Sigmoid colon (tissue), 7 donors: ENCODE results near the gene ADGRE2. TPM values are rescaled to one million over a fixed set of nuclear protein-coding genes. Genes with fewer than 3 reads are reported as not detected.

ENCODE experiments used
- DNase-seq: peaks from one replicate; pipeline ENCODE4 v3.0.0-alpha.2; 2019
- H3K27ac ChIP-seq, 4 donors: fragments of 200-600 bp; sonication (generic); one replicate each; pipeline ENCODE4 v1.5.1; 2016 to 2019; ENCODE audit warnings: mild to moderate bottlenecking in 1 of 4
- H3K27me3 ChIP-seq, 3 donors: fragments of 200-600 bp; sonication (generic); one replicate each; pipeline ENCODE4 v1.5.1; 2019; ENCODE audit warnings: mild to moderate bottlenecking in 1 of 3
- H3K36me3 ChIP-seq, 4 donors: fragments of 200-600 bp; sonication (generic); one replicate each; pipeline ENCODE4 v1.5.1; 2016 to 2019
- H3K4me1 ChIP-seq, 4 donors: fragments of 200-600 bp; sonication (generic); one replicate each; pipeline ENCODE4 v1.5.1; 2017 to 2019
- H3K4me3 ChIP-seq, 4 donors: fragments of 200-600 bp; sonication (generic); one replicate each; pipeline ENCODE4 v1.5.1; 2017 to 2019; ENCODE audit warnings: mild to moderate bottlenecking in 2 of 4, moderate library complexity in 1 of 4
- H3K9me3 ChIP-seq, 4 donors: fragments of 200-600 bp in 3 of 4; sonication (generic) in 3 of 4; one replicate each; pipeline versions ENCODE4 v1.5.1 to v1.6.1; 2013 to 2019
- CTCF ChIP-seq, 4 experiments: fragments of 450-650 bp in 3 of 4; fragments of 200-600 bp in 1 of 4; IDR thresholded peaks; one replicate each; pipeline ENCODE4 v1.5.1; 2016 to 2019; ENCODE audit warnings: antibody characterized with exemption in 4 of 4, mild to moderate bottlenecking in 3 of 4, moderate library complexity in 2 of 4
- EP300 ChIP-seq, 4 donors: sonication (generic); formaldehyde crosslinking; IDR thresholded peaks; one replicate each; pipeline ENCODE4 v1.6.1; 2017; ENCODE audit warnings: antibody characterized with exemption in 4 of 4
- POLR2A ChIP-seq, 2 donors: fragments of 450-650 bp; IDR thresholded peaks; one replicate each; pipeline ENCODE4 v1.6.1; 2016; ENCODE audit warnings: antibody characterized with exemption in 2 of 2, mild to moderate bottlenecking in 2 of 2, moderate library complexity in 2 of 2
- POLR2AphosphoS5 ChIP-seq, 4 donors: sonication (generic); formaldehyde crosslinking; IDR thresholded peaks; one replicate each; pipeline ENCODE4 v1.6.1; 2017; ENCODE audit warnings: antibody characterized with exemption in 4 of 4
- WGBS, 2 donors: extraction: QIAGEN DNeasy Blood & Tissue Kit; methylation state at CpG; one replicate each; pipeline ENCODE4 v1.1.7; 2013; 5-methylcytosine and 5-hydroxymethylcytosine counted together
- intact Hi-C: fragments of 100-400 bp; cut with DNase I; formaldehyde crosslinking; loops from one replicate; pipeline ENCODE4 v1.15.1; 2023
- polyA plus RNA-seq, 3 donors: library from polyadenylated mRNA; stranded (reverse); fragments of 200-250 nt; gene quantifications; one replicate each; pipeline ENCODE4 v1.2.3, GENCODE V29; 2013
- total RNA-seq, 4 donors: library from RNA; depleted of rRNA; stranded (reverse); fragments of >200 nt; gene quantifications; one replicate each; pipeline ENCODE4 v1.1.0, GENCODE V29; 2016
- donor health status: healthy with polysubstance abuse.
- donor health status: Bipolar disorder and iron deficiency.
- donor health status: healthy.

ADGRE2 gene
- total and polyA plus RNA-seq, 7 donors: 0.49 to 3.6 (median 1.8) TPM

DNA sequence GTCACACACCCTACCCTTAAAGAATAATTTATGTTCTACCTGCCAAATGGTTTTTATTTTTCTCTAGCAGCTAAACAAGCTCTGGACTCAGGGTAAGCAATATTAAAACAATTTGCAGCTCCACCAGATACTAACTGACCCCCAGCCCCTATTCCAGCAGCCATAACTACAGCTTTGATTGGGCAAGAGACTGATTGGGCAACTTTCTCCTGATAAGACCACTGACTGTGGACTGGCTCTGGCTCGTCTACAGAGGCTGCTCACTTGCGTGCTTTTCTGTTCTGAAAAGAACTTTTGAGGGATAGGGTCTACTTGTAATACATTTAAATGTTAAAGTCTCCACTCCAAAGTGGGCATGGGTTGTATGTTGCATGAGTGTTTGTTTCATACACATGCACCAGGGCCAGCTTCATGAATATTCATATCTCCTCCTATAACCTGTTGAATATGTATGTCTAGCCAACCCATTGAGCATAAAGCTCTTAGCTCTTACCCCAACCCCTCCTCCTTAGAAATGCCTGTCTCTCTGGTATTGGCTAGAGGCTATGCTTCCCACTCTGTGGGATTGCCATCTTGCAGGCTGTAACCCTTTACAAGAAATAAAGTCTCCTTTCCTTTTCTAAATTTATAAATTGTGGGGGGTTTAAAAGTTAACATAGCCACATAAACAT is 36.8 kb upstream of the ADGRE2 start:
- TF ChIP-seq POLR2AphosphoS5 (IDR thresholded peaks at IDR 0.05): no peak
- TF ChIP-seq POLR2A (IDR thresholded peaks at IDR 0.05): no peak
- no peak for TF ChIP-seq CTCF (IDR thresholded peaks at IDR 0.05)
- TF ChIP-seq EP300 (IDR thresholded peaks at IDR 0.05): no peak
- H3K27ac ChIP-seq: no peak overlapping the region
- WGBS, 2 donors: 64 to 81% methylated on average over 2 of the region's 2 CpGs
- intact Hi-C loops: no loop called here
- no peaks in the 10 kb centered on the region for H3K27me3 ChIP-seq
- H3K36me3 ChIP-seq: no peaks in the 10 kb centered on the region
- no peak overlapping the region for H3K4me3 ChIP-seq
- no peaks in the 10 kb centered on the region for H3K4me1 ChIP-seq
- DNase-seq: no peak
- no peaks in the 10 kb centered on the region for H3K9me3 ChIP-seq

GRCh38 chr19:14809272-14810057 is 31.1 kb upstream of the ADGRE2 start:
- TF ChIP-seq CTCF (IDR thresholded peaks at IDR 0.05) (no peak), POLR2AphosphoS5 (IDR thresholded peaks at IDR 0.05) (no peak), EP300 (IDR thresholded peaks at IDR 0.05) (no peak), POLR2A (IDR thresholded peaks at IDR 0.05) (no peak)
- intact Hi-C loops: no loop called here
- WGBS, 2 donors: 53 to 67% methylated on average over 9 of the region's 9 CpGs
- no peak for DNase-seq
- no peaks in the 10 kb centered on the region for H3K4me1 ChIP-seq
- no peak overlapping the region for H3K27ac ChIP-seq
- no peaks in the 10 kb centered on the region for H3K9me3 ChIP-seq
- no peaks in the 10 kb centered on the region for H3K36me3 ChIP-seq
- H3K27me3 ChIP-seq: no peaks in the 10 kb centered on the region
- H3K4me3 ChIP-seq: no peak overlapping the region

GRCh38 chr19:14804765-14805164 is 26.4 kb upstream of the ADGRE2 start:
- Histone ChIP-seq H3K27ac (no peak overlapping the region), H3K9me3 (no peaks in the 10 kb centered on the region), H3K36me3 (no peaks in the 10 kb centered on the region), H3K4me1 (no peaks in the 10 kb centered on the region), H3K4me3 (no peak overlapping the region), H3K27me3 (no peaks in the 10 kb centered on the region)
- no peak for DNase-seq
- intact Hi-C loops: no loop called here
- WGBS, 2 donors: 83 to 87% methylated on average over 3 of the region's 3 CpGs
- TF ChIP-seq POLR2A (IDR thresholded peaks at IDR 0.05) (no peak), POLR2AphosphoS5 (IDR thresholded peaks at IDR 0.05) (no peak)

DNA sequence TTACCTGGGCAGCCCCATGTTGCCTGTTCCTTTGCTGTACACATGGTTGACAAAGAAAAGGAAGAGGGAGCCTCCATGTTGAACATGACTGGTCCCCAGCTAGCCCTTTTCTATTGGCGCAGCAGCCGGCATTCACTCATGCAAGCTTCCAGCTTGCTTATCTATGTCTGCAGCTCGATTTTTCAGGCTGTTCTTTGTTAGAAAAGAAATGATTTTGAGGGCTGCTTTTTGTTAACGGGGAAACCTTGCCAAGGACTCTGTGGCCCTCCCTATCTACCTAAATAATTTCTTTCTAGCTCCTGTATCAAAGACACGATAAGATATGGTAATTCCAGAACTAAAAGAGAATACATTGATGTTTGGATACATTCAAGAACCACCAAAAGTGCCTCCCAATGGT is 20.4 kb upstream of the ADGRE2 start:
- WGBS, 2 donors: 75 to 76% methylated on average over 5 of the region's 5 CpGs
- no peak for DNase-seq
- H3K27me3 ChIP-seq: no peaks in the 10 kb centered on the region
- no peak overlapping the region for H3K27ac ChIP-seq
- no peaks in the 10 kb centered on the region for H3K36me3 ChIP-seq
- H3K9me3 ChIP-seq: no peaks in the 10 kb centered on the region
- no peak overlapping the region for H3K4me3 ChIP-seq
- no peaks in the 10 kb centered on the region for H3K4me1 ChIP-seq
- TF ChIP-seq POLR2A (IDR thresholded peaks at IDR 0.05) (no peak), POLR2AphosphoS5 (IDR thresholded peaks at IDR 0.05) (no peak), EP300 (IDR thresholded peaks at IDR 0.05) (no peak), CTCF (IDR thresholded peaks at IDR 0.05) (no peak)
- intact Hi-C loops: no loop called here

DNA sequence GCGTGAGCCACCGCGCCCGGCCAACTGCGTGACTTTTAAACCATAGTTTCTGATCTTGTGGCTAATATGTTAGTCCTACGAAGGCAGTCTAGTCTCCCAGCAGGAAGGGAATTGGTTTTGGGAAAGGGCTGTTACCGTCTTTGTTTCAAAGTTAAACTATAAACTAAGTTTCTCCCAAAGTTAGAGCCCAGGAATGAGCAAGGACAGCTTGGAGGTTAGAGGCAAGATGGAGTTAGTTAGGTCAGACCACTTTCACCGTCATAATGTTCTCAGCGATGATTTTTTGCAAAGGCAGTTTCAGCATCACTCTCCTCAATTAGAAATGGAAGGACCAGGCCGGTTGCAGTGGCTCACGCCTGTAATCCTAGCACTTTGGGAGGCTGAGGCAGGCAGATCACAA is 17.7 kb upstream of the ADGRE2 start:
- Histone ChIP-seq H3K36me3 (no peaks in the 10 kb centered on the region), H3K4me1 (no peaks in the 10 kb centered on the region), H3K27me3 (no peaks in the 10 kb centered on the region), H3K27ac (no peak overlapping the region), H3K9me3 (peaks cover 0 to 7% (median 0%) of the 10 kb centered on the region in 4 donors), H3K4me3 (no peak overlapping the region)
- 90 to 95% methylated on average over 11 of the region's 11 CpGs for WGBS, 2 donors
- DNase-seq: no peak
- TF ChIP-seq POLR2AphosphoS5 (IDR thresholded peaks at IDR 0.05) (no peak), EP300 (IDR thresholded peaks at IDR 0.05) (no peak), CTCF (IDR thresholded peaks at IDR 0.05) (no peak), POLR2A (IDR thresholded peaks at IDR 0.05) (no peak)
- intact Hi-C loops: no loop called here
